MCF 10A (cell line): Measurements from ENCODE around the gene MED6. TPM values are rescaled to one million over a fixed set of nuclear protein-coding genes. Genes with fewer than 3 reads are reported as not detected.

Experiments
- BruUV-seq: library from RNA; stranded (reverse); fragments of 400-500 nt; replicated peaks from 2 replicates; lab custom pipeline; 2021; lab: Mats Ljungman, UMichigan
- CTCF ChIA-PET: fragments of 300-600 bp; sonication (Branson Sonifier 250); formaldehyde crosslinking; extraction: SDS; loops from one replicate; lab custom pipeline; 2021; ENCODE audit warnings: antibody characterized with exemption, inconsistent platforms; lab: Yijun Ruan, JAX
- POLR2A ChIA-PET: fragments of 300-600, 350-650 bp; sonication (Branson Sonifier 250); formaldehyde crosslinking; extraction: SDS; loops from one replicate; lab custom pipeline; 2020; ENCODE audit warnings: antibody characterized with exemption, inconsistent platforms; lab: Yijun Ruan, JAX
- DNase-seq: peaks from one replicate; pipeline ENCODE4 v3.0.0-alpha.2; 2018; ENCODE audit not compliant: unreplicated experiment
- H3K27ac Mint-ChIP-seq: one replicate; pipeline ENCODE4 v1.8.0; 2022; ENCODE audit warnings: mild to moderate bottlenecking, low read depth, mixed read lengths; ENCODE audit not compliant: unreplicated experiment
- H3K27me3 Mint-ChIP-seq: one replicate; pipeline ENCODE4 v1.8.0; 2022; ENCODE audit warnings: mixed read lengths; ENCODE audit not compliant: insufficient read depth, unreplicated experiment
- H3K36me3 Mint-ChIP-seq: one replicate; pipeline ENCODE4 v1.8.0; 2022; ENCODE audit warnings: mild to moderate bottlenecking, moderate library complexity, mixed read lengths; ENCODE audit not compliant: insufficient read depth, unreplicated experiment
- H3K4me1 Mint-ChIP-seq: one replicate; pipeline ENCODE4 v1.8.0; 2022; ENCODE audit warnings: mixed read lengths; ENCODE audit not compliant: insufficient read depth, unreplicated experiment
- H3K4me3 Mint-ChIP-seq: one replicate; pipeline ENCODE4 v1.8.0; 2022; ENCODE audit warnings: mild to moderate bottlenecking, moderate library complexity, mixed read lengths; ENCODE audit not compliant: unreplicated experiment
- H3K9me3 Mint-ChIP-seq: one replicate; pipeline ENCODE4 v1.8.0; 2022; ENCODE audit warnings: mixed read lengths; ENCODE audit not compliant: unreplicated experiment
- intact Hi-C: fragments of 100-400 bp; cut with micrococcal nuclease; formaldehyde crosslinking; loops from 2 replicates; pipeline ENCODE4 v1.14.1; 2022
- total RNA-seq: library from RNA; stranded (reverse); gene quantifications from 2 replicates; pipeline ENCODE4 v1.2.3, GENCODE V29; 2022
- TF ChIP-seq, protein P1 (sequence below): fragments of 200-600 bp; IDR thresholded peaks from one replicate; pipeline ENCODE4 v1.8.0; 2022; ENCODE audit warnings: antibody characterized with exemption, mild to moderate bottlenecking; ENCODE audit not compliant: unreplicated experiment

Gene MED6
- total RNA-seq, 1 experiment from 2014 or later = 41.6 TPM

DNA sequence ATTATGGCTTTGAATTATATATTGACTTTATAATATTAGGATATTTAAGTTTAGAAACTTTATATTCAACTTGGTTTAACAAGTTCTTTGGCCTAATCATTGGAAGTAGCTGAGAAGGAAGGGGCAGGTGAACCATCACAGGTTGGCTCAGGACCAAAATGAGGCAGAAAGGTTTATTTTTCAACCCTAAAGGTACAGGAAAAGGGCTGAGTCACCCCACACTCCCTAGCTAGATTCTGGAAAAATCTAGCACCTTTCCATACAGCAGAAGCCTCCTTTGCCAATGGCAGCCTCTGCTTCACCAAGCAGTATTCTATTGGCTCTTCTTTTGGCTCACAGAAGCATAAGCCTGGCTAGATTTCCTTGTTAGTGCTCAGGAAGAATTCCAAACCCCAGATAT is 19.3 kb upstream of the MED6 start:
- no peak overlapping the region for H3K4me3 Mint-ChIP-seq
- H3K9me3 Mint-ChIP-seq = peaks cover 7% of the 10 kb centered on the region
- no peaks in the 10 kb centered on the region for H3K27me3 Mint-ChIP-seq
- DNase-seq = peak; percentile 54
- intact Hi-C loops = no loop called here
- CTCF ChIA-PET = interaction anchor here (4.4 to 10.5 kb wide), 2 partner anchors 93 to 198 kb away, joined by 17 to 97 read pairs; no protein-coding TSS in a partner anchor
- TF ChIP-seq, protein P1, sequence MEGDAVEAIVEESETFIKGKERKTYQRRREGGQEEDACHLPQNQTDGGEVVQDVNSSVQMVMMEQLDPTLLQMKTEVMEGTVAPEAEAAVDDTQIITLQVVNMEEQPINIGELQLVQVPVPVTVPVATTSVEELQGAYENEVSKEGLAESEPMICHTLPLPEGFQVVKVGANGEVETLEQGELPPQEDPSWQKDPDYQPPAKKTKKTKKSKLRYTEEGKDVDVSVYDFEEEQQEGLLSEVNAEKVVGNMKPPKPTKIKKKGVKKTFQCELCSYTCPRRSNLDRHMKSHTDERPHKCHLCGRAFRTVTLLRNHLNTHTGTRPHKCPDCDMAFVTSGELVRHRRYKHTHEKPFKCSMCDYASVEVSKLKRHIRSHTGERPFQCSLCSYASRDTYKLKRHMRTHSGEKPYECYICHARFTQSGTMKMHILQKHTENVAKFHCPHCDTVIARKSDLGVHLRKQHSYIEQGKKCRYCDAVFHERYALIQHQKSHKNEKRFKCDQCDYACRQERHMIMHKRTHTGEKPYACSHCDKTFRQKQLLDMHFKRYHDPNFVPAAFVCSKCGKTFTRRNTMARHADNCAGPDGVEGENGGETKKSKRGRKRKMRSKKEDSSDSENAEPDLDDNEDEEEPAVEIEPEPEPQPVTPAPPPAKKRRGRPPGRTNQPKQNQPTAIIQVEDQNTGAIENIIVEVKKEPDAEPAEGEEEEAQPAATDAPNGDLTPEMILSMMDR = no peak
- POLR2A ChIA-PET = no interaction called here
- no TSS peak for BruUV-seq
- no peak overlapping the region for H3K27ac Mint-ChIP-seq
- H3K4me1 Mint-ChIP-seq = no peaks in the 10 kb centered on the region
- no peaks in the 10 kb centered on the region for H3K36me3 Mint-ChIP-seq

DNA sequence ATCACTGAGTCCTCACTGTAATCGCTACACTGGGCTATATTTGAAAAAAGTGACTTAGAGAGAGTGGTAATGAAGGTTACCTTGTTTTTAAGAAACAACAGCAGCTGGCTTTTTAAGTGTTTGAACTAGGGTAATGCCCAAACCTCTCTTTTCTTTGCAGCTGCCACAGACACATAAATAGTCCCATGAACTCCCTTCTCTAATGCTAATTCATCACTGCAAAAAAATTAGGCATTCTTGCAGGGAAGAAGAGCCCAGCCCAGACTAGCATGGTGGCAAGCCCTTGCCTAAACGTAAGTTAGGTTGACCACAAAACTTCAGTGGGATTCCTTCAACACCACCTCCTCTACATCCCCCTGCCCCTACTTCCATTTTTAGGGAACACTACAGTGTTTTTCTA is 17.9 kb upstream of the MED6 start:
- no peaks in the 10 kb centered on the region for H3K36me3 Mint-ChIP-seq
- H3K9me3 Mint-ChIP-seq = peaks cover under 1% of the 10 kb centered on the region
- intact Hi-C loops = no loop called here
- TF ChIP-seq, protein P1 = no peak
- H3K27ac Mint-ChIP-seq = no peak overlapping the region
- BruUV-seq = no TSS peak
- DNase-seq = no peak
- POLR2A ChIA-PET = no interaction called here
- no peak overlapping the region for H3K4me3 Mint-ChIP-seq
- CTCF ChIA-PET = interaction anchor here (0.6 to 10.5 kb wide), 3 partner anchors 19 to 200 kb away, joined by 3 to 97 read pairs (median 17); no protein-coding TSS in a partner anchor
- no peaks in the 10 kb centered on the region for H3K27me3 Mint-ChIP-seq
- no peaks in the 10 kb centered on the region for H3K4me1 Mint-ChIP-seq

GRCh38 chr14:70616646-70617045 is 16.2 kb upstream of the MED6 start:
- H3K27me3 Mint-ChIP-seq = no peaks in the 10 kb centered on the region
- POLR2A ChIA-PET = no interaction called here
- intact Hi-C loops = no loop called here

GRCh38 chr14:70611216-70611615 is 10.8 kb upstream of the MED6 start:
- no TSS peak for BruUV-seq
- CTCF ChIA-PET = interaction anchor here (0.6 to 0.7 kb wide), 2 partner anchors 12 to 260 kb away, joined by 3 read pairs; no protein-coding TSS in a partner anchor
- Mint-ChIP-seq H3K9me3 (no peaks in the 10 kb centered on the region), H3K27ac (no peak overlapping the region), H3K27me3 (peaks cover 40% of the 10 kb centered on the region), H3K4me1 (no peaks in the 10 kb centered on the region), H3K36me3 (no peaks in the 10 kb centered on the region), H3K4me3 (no peak overlapping the region)
- POLR2A ChIA-PET = no interaction called here
- intact Hi-C loops = no loop called here
- no peak for DNase-seq
- TF ChIP-seq, protein P1 = no peak

More at GRCh38 chr14:70616646-70617045, 16.2 kb upstream of the MED6 start:
- no peaks in the 10 kb centered on the region for H3K36me3 Mint-ChIP-seq
- no peak overlapping the region for H3K4me3 Mint-ChIP-seq
- DNase-seq = no peak
- no peaks in the 10 kb centered on the region for H3K9me3 Mint-ChIP-seq
- BruUV-seq = no TSS peak
- TF ChIP-seq, protein P1 = no peak
- H3K4me1 Mint-ChIP-seq = no peaks in the 10 kb centered on the region
- CTCF ChIA-PET = interaction anchor here (0.5 to 10.5 kb wide), 4 partner anchors 88 to 234 kb away, joined by 3 to 97 read pairs (median 10); no protein-coding TSS in a partner anchor
- H3K27ac Mint-ChIP-seq = no peak overlapping the region
